ENCODE data around the gene ELAVL2.

Gene ELAVL2

GRCh38 chr9:23702311-23702922 lies 123.6 kb downstream of the ELAVL2 start:
- 93% methylated on average over 3 of the region's 3 CpGs for WGBS
- H3K36me3 ChIP-seq (ENCODE audit: insufficient read depth, low read length), result peaks cover 2% of the 10 kb centered on the region; the same call in 1 of the 2 replicates
- H3K4me3 ChIP-seq (ENCODE audit: low read length), result no peak overlapping the region
- H3K27me3 ChIP-seq (ENCODE audit: insufficient read depth, low read length), result no peaks in the 10 kb centered on the region
- no peak overlapping the region for H3K9ac ChIP-seq (ENCODE audit: low read depth, low read length)
- H3K4me1 ChIP-seq (ENCODE audit: insufficient read depth, low read length), result 0 out of 2 replicates have a peak, but pooled peaks cover 2% of the 10 kb centered on the region
- H3K9me3 ChIP-seq (ENCODE audit: insufficient read depth, low read depth, low read length), result no peaks in the 10 kb centered on the region
- no peak overlapping the region for H3K27ac ChIP-seq (ENCODE audit: low read depth, low read length)

- no peaks in the 10 kb centered on the region for H3K27me3 ChIP-seq (ENCODE audit: insufficient read depth, low read length)
Measured at GRCh38 chr9:23701291-23701690, 124.7 kb downstream of the ELAVL2 start.

GRCh38 chr9:23700359-23700758 lies 125.7 kb downstream of the ELAVL2 start:
- 95% methylated on average over 2 of the region's 2 CpGs for WGBS
- Histone ChIP-seq H3K9ac (ENCODE audit: low read depth, low read length) (no peak overlapping the region), H3K36me3 (ENCODE audit: insufficient read depth, low read length) (peaks cover 2% of the 10 kb centered on the region; the same call in 1 of the 2 replicates), H3K9me3 (ENCODE audit: insufficient read depth, low read depth, low read length) (no peaks in the 10 kb centered on the region), H3K4me3 (ENCODE audit: low read length) (no peak overlapping the region), H3K27ac (ENCODE audit: low read depth, low read length) (no peak overlapping the region), H3K4me1 (ENCODE audit: insufficient read depth, low read length) (0 out of 2 replicates have a peak, but pooled peaks cover 2% of the 10 kb centered on the region), H3K27me3 (ENCODE audit: insufficient read depth, low read length) (no peaks in the 10 kb centered on the region)

More at GRCh38 chr9:23701291-23701690, 124.7 kb downstream of the ELAVL2 start:
- Histone ChIP-seq H3K4me3 (ENCODE audit: low read length) (no peak overlapping the region), H3K9ac (ENCODE audit: low read depth, low read length) (no peak overlapping the region), H3K36me3 (ENCODE audit: insufficient read depth, low read length) (peaks cover 2% of the 10 kb centered on the region; the same call in 1 of the 2 replicates), H3K4me1 (ENCODE audit: insufficient read depth, low read length) (0 out of 2 replicates have a peak, but pooled peaks cover 2% of the 10 kb centered on the region), H3K9me3 (ENCODE audit: insufficient read depth, low read depth, low read length) (no peaks in the 10 kb centered on the region), H3K27ac (ENCODE audit: low read depth, low read length) (no peak overlapping the region)
- WGBS, result 96% methylated on average over 6 of the region's 6 CpGs

- Histone ChIP-seq H3K4me3 (ENCODE audit: low read length) (no peak overlapping the region), H3K4me1 (ENCODE audit: insufficient read depth, low read length) (peaks cover 15% of the 10 kb centered on the region; the same call in 1 of the 2 replicates), H3K27me3 (ENCODE audit: insufficient read depth, low read length) (no peaks in the 10 kb centered on the region), H3K36me3 (ENCODE audit: insufficient read depth, low read length) (peaks cover 2% of the 10 kb centered on the region; the same call in 1 of the 2 replicates), H3K9me3 (ENCODE audit: insufficient read depth, low read depth, low read length) (no peaks in the 10 kb centered on the region), H3K27ac (ENCODE audit: low read depth, low read length) (no peak overlapping the region), H3K9ac (ENCODE audit: low read depth, low read length) (no peak overlapping the region)
- 98% methylated on average over 1 of the region's 1 CpG for WGBS
Measured at GRCh38 chr9:23698161-23698560, 127.9 kb downstream of the ELAVL2 start.

- no peak overlapping the region for H3K27ac ChIP-seq (ENCODE audit: low read depth, low read length)
- H3K4me1 ChIP-seq (ENCODE audit: insufficient read depth, low read length), result peaks cover 18% of the 10 kb centered on the region; the same call in 1 of the 2 replicates
- no peaks in the 10 kb centered on the region for H3K27me3 ChIP-seq (ENCODE audit: insufficient read depth, low read length)
- WGBS, result 96% methylated on average over 5 of the region's 5 CpGs
- no peak overlapping the region for H3K4me3 ChIP-seq (ENCODE audit: low read length)
- peaks cover 2% of the 10 kb centered on the region; the same call in 1 of the 2 replicates for H3K36me3 ChIP-seq (ENCODE audit: insufficient read depth, low read length)
- H3K9ac ChIP-seq (ENCODE audit: low read depth, low read length), result no peak overlapping the region
- H3K9me3 ChIP-seq (ENCODE audit: insufficient read depth, low read depth, low read length), result no peaks in the 10 kb centered on the region
Measured at GRCh38 chr9:23695572-23695971, 130.5 kb downstream of the ELAVL2 start.

GRCh38 chr9:23693374-23693773 lies 132.7 kb downstream of the ELAVL2 start:
- 94% methylated on average over 5 of the region's 5 CpGs for WGBS
- Histone ChIP-seq H3K36me3 (ENCODE audit: insufficient read depth, low read length) (no peaks in the 10 kb centered on the region; the same call in 1 of the 2 replicates), H3K27ac (ENCODE audit: low read depth, low read length) (no peak overlapping the region), H3K4me3 (ENCODE audit: low read length) (no peak overlapping the region), H3K9ac (ENCODE audit: low read depth, low read length) (no peak overlapping the region), H3K9me3 (ENCODE audit: insufficient read depth, low read depth, low read length) (no peaks in the 10 kb centered on the region), H3K4me1 (ENCODE audit: insufficient read depth, low read length) (peaks cover 30% of the 10 kb centered on the region), H3K27me3 (ENCODE audit: insufficient read depth, low read length) (no peaks in the 10 kb centered on the region)

- H3K36me3 ChIP-seq (ENCODE audit: insufficient read depth, low read length), result no peaks in the 10 kb centered on the region
- WGBS, result 80% methylated on average over 1 of the region's 1 CpG
- H3K27ac ChIP-seq (ENCODE audit: low read depth, low read length), result no peak overlapping the region
Measured at GRCh38 chr9:23686896-23687295, 139.1 kb downstream of the ELAVL2 start.

GRCh38 chr9:23686257-23686656 lies 139.8 kb downstream of the ELAVL2 start:
- no peak overlapping the region for H3K4me3 ChIP-seq (ENCODE audit: low read length)
- no peaks in the 10 kb centered on the region for H3K9me3 ChIP-seq (ENCODE audit: insufficient read depth, low read depth, low read length)
- H3K27ac ChIP-seq (ENCODE audit: low read depth, low read length), result no peak overlapping the region
- peaks cover 70% of the 10 kb centered on the region for H3K4me1 ChIP-seq (ENCODE audit: insufficient read depth, low read length)
- H3K9ac ChIP-seq (ENCODE audit: low read depth, low read length), result no peak overlapping the region
- 59% methylated on average over 4 of the region's 4 CpGs for WGBS
- H3K36me3 ChIP-seq (ENCODE audit: insufficient read depth, low read length), result no peaks in the 10 kb centered on the region
- H3K27me3 ChIP-seq (ENCODE audit: insufficient read depth, low read length), result no peaks in the 10 kb centered on the region

More at GRCh38 chr9:23686896-23687295, 139.1 kb downstream of the ELAVL2 start:
- no peaks in the 10 kb centered on the region for H3K9me3 ChIP-seq (ENCODE audit: insufficient read depth, low read depth, low read length)
- H3K9ac ChIP-seq (ENCODE audit: low read depth, low read length), result no peak overlapping the region
- no peak overlapping the region for H3K4me3 ChIP-seq (ENCODE audit: low read length)
- H3K27me3 ChIP-seq (ENCODE audit: insufficient read depth, low read length), result no peaks in the 10 kb centered on the region
- H3K4me1 ChIP-seq (ENCODE audit: insufficient read depth, low read length), result peaks cover 69% of the 10 kb centered on the region

- H3K27ac ChIP-seq (ENCODE audit: low read depth, low read length), result peak overlapping the region; percentile 63
- H3K27me3 ChIP-seq (ENCODE audit: insufficient read depth, low read length), result no peaks in the 10 kb centered on the region
- peak overlapping the region; percentile 11; the same call in 1 of the 2 replicates for H3K9ac ChIP-seq (ENCODE audit: low read depth, low read length)
- H3K4me3 ChIP-seq (ENCODE audit: low read length), result no peak overlapping the region
- H3K4me1 ChIP-seq (ENCODE audit: insufficient read depth, low read length), result peaks cover 58% of the 10 kb centered on the region
- no peaks in the 10 kb centered on the region for H3K9me3 ChIP-seq (ENCODE audit: insufficient read depth, low read depth, low read length)
- H3K36me3 ChIP-seq (ENCODE audit: insufficient read depth, low read length), result no peaks in the 10 kb centered on the region
- 71% methylated on average over 5 of the region's 7 CpGs for WGBS
Measured at GRCh38 chr9:23683611-23684061, 142.4 kb downstream of the ELAVL2 start.

- peaks cover 59% of the 10 kb centered on the region for H3K4me1 ChIP-seq (ENCODE audit: insufficient read depth, low read length)
- 90% methylated on average over 3 of the region's 3 CpGs for WGBS
Measured at GRCh38 chr9:23682891-23683431, 143.1 kb downstream of the ELAVL2 start.

GRCh38 chr9:23682352-23682751 lies 143.7 kb downstream of the ELAVL2 start:
- H3K27ac ChIP-seq (ENCODE audit: low read depth, low read length), result no peak overlapping the region; the same call in 1 of the 2 replicates
- no peaks in the 10 kb centered on the region for H3K27me3 ChIP-seq (ENCODE audit: insufficient read depth, low read length)
- H3K4me1 ChIP-seq (ENCODE audit: insufficient read depth, low read length), result peaks cover 57% of the 10 kb centered on the region
- H3K9ac ChIP-seq (ENCODE audit: low read depth, low read length), result no peak overlapping the region
- H3K9me3 ChIP-seq (ENCODE audit: insufficient read depth, low read depth, low read length), result no peaks in the 10 kb centered on the region
- H3K4me3 ChIP-seq (ENCODE audit: low read length), result no peak overlapping the region
- WGBS, result 92% methylated on average over 9 of the region's 9 CpGs
- peaks cover 5% of the 10 kb centered on the region for H3K36me3 ChIP-seq (ENCODE audit: insufficient read depth, low read length)

More at GRCh38 chr9:23682891-23683431, 143.1 kb downstream of the ELAVL2 start:
- H3K4me3 ChIP-seq (ENCODE audit: low read length), result no peak overlapping the region
- peak overlapping the region; percentile 36; the same call in 1 of the 2 replicates for H3K27ac ChIP-seq (ENCODE audit: low read depth, low read length)
- peaks cover 3% of the 10 kb centered on the region for H3K36me3 ChIP-seq (ENCODE audit: insufficient read depth, low read length)
- H3K9me3 ChIP-seq (ENCODE audit: insufficient read depth, low read depth, low read length), result no peaks in the 10 kb centered on the region
- no peak overlapping the region for H3K9ac ChIP-seq (ENCODE audit: low read depth, low read length)
- no peaks in the 10 kb centered on the region for H3K27me3 ChIP-seq (ENCODE audit: insufficient read depth, low read length)
